IMR-90 (cell line): ENCODE data around the gene ACAT2. TPM values are rescaled to one million over a fixed set of nuclear protein-coding genes. Genes with fewer than 3 reads are reported as not detected.

Experiments
- ATAC-seq: fragments of 200-7000 bp; cut with Tn5 transposase; 2 replicates; pipeline ENCODE4 v1.9.1; 2020; ENCODE audit warnings: low read depth, mild to moderate bottlenecking, moderate library complexity
- BruUV-seq: library from RNA; stranded (reverse); fragments of 400-500 nt; replicated peaks from 2 replicates; lab custom pipeline; 2021; lab: Mats Ljungman, UMichigan
- CTCF ChIA-PET: fragments of 300-600 bp; formaldehyde crosslinking; extraction: SDS; loops from one replicate; lab custom pipeline; 2021; ENCODE audit warnings: antibody characterized with exemption; lab: Yijun Ruan, JAX
- POLR2A ChIA-PET: fragments of 300-600 bp; sonication (Branson Sonifier 250); formaldehyde crosslinking; loops from one replicate; lab custom pipeline; 2022; ENCODE audit warnings: antibody characterized with exemption; ENCODE audit not compliant: unreplicated experiment; lab: Charles Lee
- DNase-seq: peaks from one replicate; pipeline ENCODE4 v3.0.0; 2013
- H2AFZ ChIP-seq: replicated peaks from 2 replicates; pipeline ENCODE3; 2013; ENCODE audit warnings: low read length, mild to moderate bottlenecking; ENCODE audit not compliant: poor library complexity
- H2AK5ac ChIP-seq: 2 replicates; pipeline ENCODE4 v1.6.1; 2013; ENCODE audit warnings: low read depth, low read length, inconsistent platforms
- H2AK9ac ChIP-seq: replicated peaks from 2 replicates; pipeline ENCODE3; 2013; ENCODE audit warnings: mild to moderate bottlenecking, low read depth, low read length, moderate library complexity; ENCODE audit not compliant: poor library complexity
- H2BK120ac ChIP-seq: 2 replicates; pipeline ENCODE4 v1.6.1; 2013; ENCODE audit warnings: low read depth, low read length, inconsistent platforms
- H2BK15ac ChIP-seq: 3 replicates; pipeline ENCODE4 v1.6.1; 2013; ENCODE audit warnings: low read depth, low read length, inconsistent platforms
- H2BK20ac ChIP-seq: 2 replicates; pipeline ENCODE4 v1.6.1; 2013; ENCODE audit warnings: low read depth, mild to moderate bottlenecking, inconsistent platforms, low read length, moderate library complexity
- H2BK5ac ChIP-seq: 2 replicates; pipeline ENCODE4 v1.6.1; 2013; ENCODE audit warnings: mild to moderate bottlenecking, low read depth, low read length, inconsistent platforms; ENCODE audit not compliant: poor library complexity, severe bottlenecking
- H3K14ac ChIP-seq: replicated peaks from 2 replicates; pipeline ENCODE4 v1.6.1; 2013; ENCODE audit warnings: low read depth, low read length, inconsistent platforms
- H3K18ac ChIP-seq: 2 replicates; pipeline ENCODE4 v1.6.1; 2013; ENCODE audit warnings: low read depth, low read length, control low read depth
- H3K23ac ChIP-seq: 2 replicates; pipeline ENCODE4 v1.6.1; 2013; ENCODE audit warnings: low read depth, low read length, inconsistent platforms
- H3K27ac ChIP-seq: 2 replicates; pipeline ENCODE4 v1.5.1; 2013; ENCODE audit warnings: mild to moderate bottlenecking, control low read depth, low read length; ENCODE audit not compliant: insufficient read depth
- H3K27me3 ChIP-seq: 2 replicates; pipeline ENCODE4 v1.6.1; 2013; ENCODE audit warnings: low read length; ENCODE audit not compliant: control insufficient read depth, insufficient read depth
- H3K36me3 ChIP-seq: 2 replicates; pipeline ENCODE4 v1.6.1; 2013; ENCODE audit warnings: low read length, mixed read lengths; ENCODE audit not compliant: control insufficient read depth, insufficient read depth
- H3K4ac ChIP-seq: 2 replicates; pipeline ENCODE4 v1.6.1; 2013; ENCODE audit warnings: low read depth, low read length, inconsistent platforms
- H3K4me1 ChIP-seq: 2 replicates; pipeline ENCODE4 v1.6.1; 2013; ENCODE audit warnings: low read length, mixed read lengths; ENCODE audit not compliant: control insufficient read depth, insufficient read depth
- H3K4me2 ChIP-seq: 2 replicates; pipeline ENCODE4 v1.6.1; 2013; ENCODE audit warnings: low read depth, mild to moderate bottlenecking, control low read depth, low read length, moderate library complexity
- H3K4me3 ChIP-seq: 2 replicates; pipeline ENCODE4 v1.5.1; 2013; ENCODE audit warnings: low read depth, mild to moderate bottlenecking, control low read depth, low read length, moderate library complexity; ENCODE audit not compliant: insufficient read depth
- H3K56ac ChIP-seq: 2 replicates; pipeline ENCODE4 v1.6.1; 2013; ENCODE audit warnings: low read length, inconsistent platforms; ENCODE audit not compliant: insufficient read depth; ENCODE audit errors: extremely low read depth
- H3K79me1 ChIP-seq, 2 experiments: 2 replicates each; pipeline ENCODE4 v1.6.1; 2013; ENCODE audit warnings: low read length in 2 of 2, inconsistent platforms in 1 of 2, low read depth in 1 of 2
- H3K9ac ChIP-seq: 2 replicates; pipeline ENCODE4 v1.6.1; 2013; ENCODE audit warnings: low read depth, low read length, control low read depth
- H3K9me1 ChIP-seq: 2 replicates; pipeline ENCODE4 v1.6.1; 2013; ENCODE audit warnings: low read length, inconsistent platforms; ENCODE audit not compliant: insufficient read depth
- H3K9me3 ChIP-seq: 2 replicates; pipeline ENCODE4 v1.6.1; 2013; ENCODE audit warnings: low read length; ENCODE audit not compliant: control insufficient read depth, insufficient read depth
- H4K20me1 ChIP-seq: 2 replicates; pipeline ENCODE4 v1.6.1; 2013; ENCODE audit warnings: low read length, inconsistent platforms; ENCODE audit not compliant: insufficient read depth
- H4K5ac ChIP-seq: 2 replicates; pipeline ENCODE4 v1.6.1; 2013; ENCODE audit warnings: mild to moderate bottlenecking, low read depth, low read length, control low read depth
- H4K8ac ChIP-seq, 2 experiments: 2 replicates each; pipeline ENCODE4 v1.6.1; 2013; ENCODE audit warnings: low read depth in 2 of 2, low read length in 2 of 2, control low read depth in 1 of 2, inconsistent platforms in 1 of 2
- H4K91ac ChIP-seq: 2 replicates; pipeline ENCODE4 v1.6.1; 2013; ENCODE audit warnings: low read depth, low read length, inconsistent platforms; ENCODE audit not compliant: insufficient read depth
- BHLHE40 ChIP-seq: fragments of 150-350 bp; IDR thresholded peaks from 2 replicates; pipeline ENCODE4 v1.6.1; 2016; ENCODE audit warnings: mild to moderate bottlenecking, low read depth, low read length
- CEBPB ChIP-seq: IDR thresholded peaks from 2 replicates; pipeline ENCODE4 v1.6.1; 2012; ENCODE audit warnings: low read depth, low read length, improper control_type of control experiment
- CHD1 ChIP-seq: IDR thresholded peaks from 2 replicates; pipeline ENCODE4 v1.6.1; 2012; ENCODE audit warnings: low read depth, low read length, improper control_type of control experiment
- FOS ChIP-seq: fragments of 150-350 bp; IDR thresholded peaks from 2 replicates; pipeline ENCODE4 v1.6.1; 2016; ENCODE audit warnings: low read depth, low read length
- MAFK ChIP-seq: IDR thresholded peaks from 2 replicates; pipeline ENCODE4 v1.6.1; 2012; ENCODE audit warnings: low read depth, low read length, improper control_type of control experiment
- MAZ ChIP-seq: IDR thresholded peaks from 2 replicates; pipeline ENCODE4 v1.6.1; 2012; ENCODE audit warnings: low read depth, mild to moderate bottlenecking, low read length, improper control_type of control experiment, moderate library complexity, borderline replicate concordance
- MXI1 ChIP-seq: IDR thresholded peaks from 2 replicates; pipeline ENCODE4 v1.6.1; 2012; ENCODE audit warnings: low read depth, mild to moderate bottlenecking, low read length, moderate library complexity, borderline replicate concordance
- NFE2L2 ChIP-seq: fragments of 150-350 bp; IDR thresholded peaks from 2 replicates; pipeline ENCODE4 v1.6.1; 2016; ENCODE audit warnings: low read depth, mild to moderate bottlenecking, low read length
- POLR2A ChIP-seq: IDR thresholded peaks from 2 replicates; pipeline ENCODE4 v1.6.1; 2012; ENCODE audit warnings: mild to moderate bottlenecking, low read depth, low read length
- RAD21 ChIP-seq: IDR thresholded peaks from 2 replicates; pipeline ENCODE4 v1.6.1; 2012; ENCODE audit warnings: low read length, improper control_type of control experiment
- RCOR1 ChIP-seq: IDR thresholded peaks from 2 replicates; pipeline ENCODE4 v1.6.1; 2012; ENCODE audit warnings: mild to moderate bottlenecking, low read length, improper control_type of control experiment; ENCODE audit not compliant: insufficient replicate concordance
- RFX5 ChIP-seq: IDR thresholded peaks from 2 replicates; pipeline ENCODE4 v1.8.0; 2012; ENCODE audit warnings: low read depth, mild to moderate bottlenecking, low read length, moderate library complexity
- SMC3 ChIP-seq: fragments of 150-350 bp; IDR thresholded peaks from 2 replicates; pipeline ENCODE4 v1.6.1; 2016; ENCODE audit warnings: low read depth, mild to moderate bottlenecking, antibody characterized with exemption, low read length, moderate library complexity
- WGBS, 2 experiments: methylation state at CpG; one replicate each; pipeline versions ENCODE4 v1.1.5 to v1.1.7; 2013; ENCODE audit warnings: missing lambda C conversion rate in 2 of 2; ENCODE audit not compliant: insufficient read length in 1 of 2; ENCODE audit errors: extremely low coverage in 2 of 2; 5-methylcytosine and 5-hydroxymethylcytosine counted together
- dilution Hi-C: fragments of 300-500 bp; cut with HindIII; formaldehyde crosslinking; loops from one replicate; pipeline ENCODE4 v1.14.3; 2018; ENCODE audit warnings: low sequenced_read_pairs; ENCODE audit not compliant: unreplicated experiment
- in situ Hi-C: fragments of 300-500 bp; cut with MboI; formaldehyde crosslinking; loops from 3 replicates; pipeline ENCODE4 v1.14.3; 2019; ENCODE audit warnings: low sequenced_read_pairs, inconsistent platforms, mixed read lengths
- intact Hi-C: fragments of 100-400 bp; cut with micrococcal nuclease; formaldehyde crosslinking; loops from 2 replicates; pipeline ENCODE4 v1.10.0; 2022
- polyA plus RNA-seq, 3 experiments: library from polyadenylated mRNA; depleted of rRNA; stranded (reverse); fragments of >200 nt; gene quantifications; 2 replicates each; pipeline ENCODE4 v1.2.3, GENCODE V29; 2012; ENCODE audit warnings: low replicate concordance in 1 of 3
- total RNA-seq: library from RNA; depleted of rRNA; stranded (reverse); fragments of >200 nt; gene quantifications from 2 replicates; pipeline ENCODE4 v1.2.3, GENCODE V29; 2012
- TF ChIP-seq, protein P1 (sequence below): conservative IDR thresholded peaks from 2 replicates; pipeline ENCODE4 v1.5.1; 2012; ENCODE audit warnings: mild to moderate bottlenecking, low read depth, low read length, improper control_type of control experiment
- TF ChIP-seq, protein P2 (sequence below): fragments of 150-350 bp; IDR thresholded peaks from 2 replicates; pipeline ENCODE4 v1.6.1; 2017; ENCODE audit warnings: mild to moderate bottlenecking, antibody characterized with exemption, low read length, low read depth
- TF ChIP-seq, protein P3 (sequence below): fragments of 150-350 bp; IDR thresholded peaks from 2 replicates; pipeline ENCODE4 v1.6.1; 2016; ENCODE audit warnings: low read depth, mild to moderate bottlenecking, low read length, moderate library complexity, borderline replicate concordance

Gene ACAT2
- total and polyA plus RNA-seq, 2 of the 4 experiments (the other 2 are of a cell fraction), result 30.5 to 45.2 TPM

DNA sequence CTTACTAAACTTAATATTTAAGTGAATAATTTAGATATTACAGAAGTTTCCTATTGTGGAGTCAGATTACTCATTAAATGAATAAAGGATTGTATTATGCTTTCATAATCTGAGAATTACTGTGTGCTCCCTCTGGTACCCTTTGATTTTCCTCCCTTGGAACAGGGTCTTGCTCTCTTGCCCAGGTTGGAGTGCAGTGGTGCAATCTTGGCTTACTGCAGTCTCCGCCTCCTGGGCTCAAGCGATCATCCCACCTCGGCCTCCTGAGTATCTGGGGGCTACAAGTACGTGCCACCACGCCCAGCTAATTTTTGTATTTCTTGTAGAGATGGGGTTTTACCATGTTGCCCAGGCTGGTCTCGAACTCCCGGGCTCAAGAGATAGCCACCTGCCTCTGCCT is 24.9 kb upstream of the ACAT2 start:
- H2AK5ac ChIP-seq, result no peak overlapping the region
- no peak overlapping the region for H3K14ac ChIP-seq
- no peak overlapping the region for H4K91ac ChIP-seq
- H3K9ac ChIP-seq, result no peak overlapping the region
- in situ Hi-C loops, result no loop called here
- no peak overlapping the region for H4K5ac ChIP-seq
- H4K20me1 ChIP-seq, result peaks cover 58% of the 10 kb centered on the region
- DNase-seq (no peak), ATAC-seq (no peak)
- peaks cover 27% of the 10 kb centered on the region for H3K36me3 ChIP-seq
- no peak overlapping the region for H2AFZ ChIP-seq
- no peaks in the 10 kb centered on the region for H3K4me1 ChIP-seq
- no TSS peak for BruUV-seq
- H3K56ac ChIP-seq, result no peak overlapping the region
- H2BK5ac ChIP-seq, result no peak overlapping the region
- H2BK20ac ChIP-seq, result no peak overlapping the region
- H3K4me2 ChIP-seq, result no peak overlapping the region
- H3K18ac ChIP-seq, result no peak overlapping the region
- TF ChIP-seq CHD1, result no peak
- TF ChIP-seq FOS, result no peak
- TF ChIP-seq, protein P1, sequence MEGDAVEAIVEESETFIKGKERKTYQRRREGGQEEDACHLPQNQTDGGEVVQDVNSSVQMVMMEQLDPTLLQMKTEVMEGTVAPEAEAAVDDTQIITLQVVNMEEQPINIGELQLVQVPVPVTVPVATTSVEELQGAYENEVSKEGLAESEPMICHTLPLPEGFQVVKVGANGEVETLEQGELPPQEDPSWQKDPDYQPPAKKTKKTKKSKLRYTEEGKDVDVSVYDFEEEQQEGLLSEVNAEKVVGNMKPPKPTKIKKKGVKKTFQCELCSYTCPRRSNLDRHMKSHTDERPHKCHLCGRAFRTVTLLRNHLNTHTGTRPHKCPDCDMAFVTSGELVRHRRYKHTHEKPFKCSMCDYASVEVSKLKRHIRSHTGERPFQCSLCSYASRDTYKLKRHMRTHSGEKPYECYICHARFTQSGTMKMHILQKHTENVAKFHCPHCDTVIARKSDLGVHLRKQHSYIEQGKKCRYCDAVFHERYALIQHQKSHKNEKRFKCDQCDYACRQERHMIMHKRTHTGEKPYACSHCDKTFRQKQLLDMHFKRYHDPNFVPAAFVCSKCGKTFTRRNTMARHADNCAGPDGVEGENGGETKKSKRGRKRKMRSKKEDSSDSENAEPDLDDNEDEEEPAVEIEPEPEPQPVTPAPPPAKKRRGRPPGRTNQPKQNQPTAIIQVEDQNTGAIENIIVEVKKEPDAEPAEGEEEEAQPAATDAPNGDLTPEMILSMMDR, result no peak
- no peak for TF ChIP-seq SMC3
- TF ChIP-seq, protein P2, sequence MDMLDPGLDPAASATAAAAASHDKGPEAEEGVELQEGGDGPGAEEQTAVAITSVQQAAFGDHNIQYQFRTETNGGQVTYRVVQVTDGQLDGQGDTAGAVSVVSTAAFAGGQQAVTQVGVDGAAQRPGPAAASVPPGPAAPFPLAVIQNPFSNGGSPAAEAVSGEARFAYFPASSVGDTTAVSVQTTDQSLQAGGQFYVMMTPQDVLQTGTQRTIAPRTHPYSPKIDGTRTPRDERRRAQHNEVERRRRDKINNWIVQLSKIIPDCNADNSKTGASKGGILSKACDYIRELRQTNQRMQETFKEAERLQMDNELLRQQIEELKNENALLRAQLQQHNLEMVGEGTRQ, result no peak
- TF ChIP-seq NFE2L2, result no peak
- TF ChIP-seq RAD21, result no peak
- TF ChIP-seq BHLHE40, result no peak
- no peak for TF ChIP-seq MXI1
- TF ChIP-seq, protein P3, sequence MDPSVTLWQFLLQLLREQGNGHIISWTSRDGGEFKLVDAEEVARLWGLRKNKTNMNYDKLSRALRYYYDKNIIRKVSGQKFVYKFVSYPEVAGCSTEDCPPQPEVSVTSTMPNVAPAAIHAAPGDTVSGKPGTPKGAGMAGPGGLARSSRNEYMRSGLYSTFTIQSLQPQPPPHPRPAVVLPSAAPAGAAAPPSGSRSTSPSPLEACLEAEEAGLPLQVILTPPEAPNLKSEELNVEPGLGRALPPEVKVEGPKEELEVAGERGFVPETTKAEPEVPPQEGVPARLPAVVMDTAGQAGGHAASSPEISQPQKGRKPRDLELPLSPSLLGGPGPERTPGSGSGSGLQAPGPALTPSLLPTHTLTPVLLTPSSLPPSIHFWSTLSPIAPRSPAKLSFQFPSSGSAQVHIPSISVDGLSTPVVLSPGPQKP, result no peak
- TF ChIP-seq RFX5, result no peak
- TF ChIP-seq POLR2A, result no peak
- no peak for TF ChIP-seq MAZ
- no peak for TF ChIP-seq MAFK
- no peak for TF ChIP-seq RCOR1
- no peak for TF ChIP-seq CEBPB
- CTCF ChIA-PET, result no interaction called here
- H2BK15ac ChIP-seq, result no peak overlapping the region
- H3K4ac ChIP-seq, result no peak overlapping the region
- 0 out of 2 replicates have a peak, but pooled peaks cover 7% of the 10 kb centered on the region for H3K9me1 ChIP-seq
- no peaks in the 10 kb centered on the region for H3K27me3 ChIP-seq
- dilution Hi-C loops, result no loop called here
- peaks cover 6 to 27% of the 10 kb centered on the region in 2 experiments for H3K79me1 ChIP-seq
- no peak overlapping the region for H3K23ac ChIP-seq
- intact Hi-C loops, result no loop called here
- no peaks in the 10 kb centered on the region for H3K9me3 ChIP-seq
- H3K27ac ChIP-seq, result no peak overlapping the region
- H3K4me3 ChIP-seq, result no peak overlapping the region
- H4K8ac ChIP-seq, result no peak overlapping the region
- no peak overlapping the region for H2AK9ac ChIP-seq
- H2BK120ac ChIP-seq, result no peak overlapping the region
- POLR2A ChIA-PET, result interaction anchor here (0.6 kb wide), 1 partner anchor 53 kb away, joined by 3 read pairs; the partner anchor contains the start of gene MRPL18
- 100% methylated on average over 2 of the region's 7 CpGs; no CpG with 5 or more reads in 1 of the 2 experiments for WGBS, 2 experiments
